ENCODE measurements around the gene CAMTA1.

The CAMTA1 gene

GRCh38 chr1:6779089-6779805, 6.0 kb upstream of the CAMTA1 start:
- no peak overlapping the region for H3K9ac ChIP-seq (ENCODE audit: low read length)
- H3K9me3 ChIP-seq (ENCODE audit: control insufficient read depth, insufficient read depth, low read depth, low read length) = peaks cover 8% of the 10 kb centered on the region
- H3K4me3 ChIP-seq (ENCODE audit: low read depth, low read length) = no peak overlapping the region
- no peak overlapping the region for H3K27ac ChIP-seq (ENCODE audit: low read depth, low read length)
- H3K4me1 ChIP-seq (ENCODE audit: control insufficient read depth, insufficient read depth, low read length) = peaks cover 4% of the 10 kb centered on the region; the same call in 1 of the 2 replicates
- H3K36me3 ChIP-seq (ENCODE audit: control insufficient read depth, insufficient read depth, low read length) = no peaks in the 10 kb centered on the region
- H3K27me3 ChIP-seq (ENCODE audit: control insufficient read depth, insufficient read depth, low read length) = no peaks in the 10 kb centered on the region

- no peak overlapping the region for H3K9ac ChIP-seq (ENCODE audit: low read length)
These were observed 3.1 kb upstream of the CAMTA1 start for GRCh38 chr1:6782151-6782550.

GRCh38 chr1:6783221-6783620, 2.0 kb upstream of the CAMTA1 start:
- H3K27ac ChIP-seq (ENCODE audit: low read depth, low read length) = no peak overlapping the region
- H3K9me3 ChIP-seq (ENCODE audit: control insufficient read depth, insufficient read depth, low read depth, low read length) = no peaks in the 10 kb centered on the region
- no peak overlapping the region for H3K9ac ChIP-seq (ENCODE audit: low read length)
- peak overlapping the region; percentile 83 for H3K4me3 ChIP-seq (ENCODE audit: low read depth, low read length)
- peaks cover 22% of the 10 kb centered on the region for H3K4me1 ChIP-seq (ENCODE audit: control insufficient read depth, insufficient read depth, low read length)
- no peaks in the 10 kb centered on the region for H3K36me3 ChIP-seq (ENCODE audit: control insufficient read depth, insufficient read depth, low read length)
- no peaks in the 10 kb centered on the region for H3K27me3 ChIP-seq (ENCODE audit: control insufficient read depth, insufficient read depth, low read length)

More at GRCh38 chr1:6782151-6782550, 3.1 kb upstream of the CAMTA1 start:
- no peak overlapping the region for H3K4me3 ChIP-seq (ENCODE audit: low read depth, low read length)
- no peaks in the 10 kb centered on the region for H3K27me3 ChIP-seq (ENCODE audit: control insufficient read depth, insufficient read depth, low read length)
- H3K27ac ChIP-seq (ENCODE audit: low read depth, low read length) = no peak overlapping the region
- H3K36me3 ChIP-seq (ENCODE audit: control insufficient read depth, insufficient read depth, low read length) = no peaks in the 10 kb centered on the region
- H3K9me3 ChIP-seq (ENCODE audit: control insufficient read depth, insufficient read depth, low read depth, low read length) = no peaks in the 10 kb centered on the region
- H3K4me1 ChIP-seq (ENCODE audit: control insufficient read depth, insufficient read depth, low read length) = peaks cover 14% of the 10 kb centered on the region

GRCh38 chr1:6783936-6784559, 1.2 kb upstream of the CAMTA1 start:
- Histone ChIP-seq H3K9me3 (ENCODE audit: control insufficient read depth, insufficient read depth, low read depth, low read length) (no peaks in the 10 kb centered on the region), H3K4me1 (ENCODE audit: control insufficient read depth, insufficient read depth, low read length) (peaks cover 22% of the 10 kb centered on the region), H3K27me3 (ENCODE audit: control insufficient read depth, insufficient read depth, low read length) (no peaks in the 10 kb centered on the region), H3K36me3 (ENCODE audit: control insufficient read depth, insufficient read depth, low read length) (no peaks in the 10 kb centered on the region), H3K4me3 (ENCODE audit: low read depth, low read length) (peak overlapping the region; percentile 83), H3K9ac (ENCODE audit: low read length) (peak overlapping the region; percentile 87), H3K27ac (ENCODE audit: low read depth, low read length) (peak overlapping the region; percentile 97)

- Histone ChIP-seq H3K27ac (ENCODE audit: low read depth, low read length) (peak overlapping the region; percentile 97), H3K27me3 (ENCODE audit: control insufficient read depth, insufficient read depth, low read length) (no peaks in the 10 kb centered on the region), H3K4me3 (ENCODE audit: low read depth, low read length) (peak overlapping the region; percentile 83), H3K36me3 (ENCODE audit: control insufficient read depth, insufficient read depth, low read length) (no peaks in the 10 kb centered on the region), H3K9ac (ENCODE audit: low read length) (peak overlapping the region; percentile 87), H3K4me1 (ENCODE audit: control insufficient read depth, insufficient read depth, low read length) (peaks cover 22% of the 10 kb centered on the region), H3K9me3 (ENCODE audit: control insufficient read depth, insufficient read depth, low read depth, low read length) (no peaks in the 10 kb centered on the region)
These were observed 515 bp upstream of the CAMTA1 start for GRCh38 chr1:6784560-6785317.

GRCh38 chr1:6785728-6786505, 663 bp downstream of the CAMTA1 start:
- Histone ChIP-seq H3K4me1 (ENCODE audit: control insufficient read depth, insufficient read depth, low read length) (peaks cover 26% of the 10 kb centered on the region), H3K9me3 (ENCODE audit: control insufficient read depth, insufficient read depth, low read depth, low read length) (no peaks in the 10 kb centered on the region), H3K4me3 (ENCODE audit: low read depth, low read length) (peak overlapping the region; percentile 92), H3K27me3 (ENCODE audit: control insufficient read depth, insufficient read depth, low read length) (no peaks in the 10 kb centered on the region), H3K36me3 (ENCODE audit: control insufficient read depth, insufficient read depth, low read length) (no peaks in the 10 kb centered on the region), H3K27ac (ENCODE audit: low read depth, low read length) (peak overlapping the region; percentile 61; the same call in 1 of the 2 replicates), H3K9ac (ENCODE audit: low read length) (peak overlapping the region; percentile 74)

GRCh38 chr1:6788946-6789345, 3.7 kb downstream of the CAMTA1 start:
- no peak overlapping the region for H3K27ac ChIP-seq (ENCODE audit: low read depth, low read length)
- H3K27me3 ChIP-seq (ENCODE audit: control insufficient read depth, insufficient read depth, low read length) = no peaks in the 10 kb centered on the region
- no peak overlapping the region for H3K4me3 ChIP-seq (ENCODE audit: low read depth, low read length)
- no peaks in the 10 kb centered on the region for H3K36me3 ChIP-seq (ENCODE audit: control insufficient read depth, insufficient read depth, low read length)
- no peaks in the 10 kb centered on the region for H3K9me3 ChIP-seq (ENCODE audit: control insufficient read depth, insufficient read depth, low read depth, low read length)
- H3K4me1 ChIP-seq (ENCODE audit: control insufficient read depth, insufficient read depth, low read length) = peaks cover 22% of the 10 kb centered on the region
- no peak overlapping the region for H3K9ac ChIP-seq (ENCODE audit: low read length)

- H3K27me3 ChIP-seq (ENCODE audit: control insufficient read depth, insufficient read depth, low read length) = no peaks in the 10 kb centered on the region
- H3K4me1 ChIP-seq (ENCODE audit: control insufficient read depth, insufficient read depth, low read length) = peaks cover 22% of the 10 kb centered on the region
- H3K36me3 ChIP-seq (ENCODE audit: control insufficient read depth, insufficient read depth, low read length) = no peaks in the 10 kb centered on the region
- no peak overlapping the region for H3K27ac ChIP-seq (ENCODE audit: low read depth, low read length)
- no peaks in the 10 kb centered on the region for H3K9me3 ChIP-seq (ENCODE audit: control insufficient read depth, insufficient read depth, low read depth, low read length)
- no peak overlapping the region for H3K9ac ChIP-seq (ENCODE audit: low read length)
- H3K4me3 ChIP-seq (ENCODE audit: low read depth, low read length) = no peak overlapping the region
These were observed 4.9 kb downstream of the CAMTA1 start for GRCh38 chr1:6790146-6790545.

GRCh38 chr1:6794164-6794563, 8.9 kb downstream of the CAMTA1 start:
- peaks cover 11% of the 10 kb centered on the region; the same call in 1 of the 2 replicates for H3K4me1 ChIP-seq (ENCODE audit: control insufficient read depth, insufficient read depth, low read length)
- no peak overlapping the region for H3K27ac ChIP-seq (ENCODE audit: low read depth, low read length)
- H3K9ac ChIP-seq (ENCODE audit: low read length) = no peak overlapping the region
- H3K36me3 ChIP-seq (ENCODE audit: control insufficient read depth, insufficient read depth, low read length) = no peaks in the 10 kb centered on the region
- no peak overlapping the region for H3K4me3 ChIP-seq (ENCODE audit: low read depth, low read length)
- no peaks in the 10 kb centered on the region for H3K9me3 ChIP-seq (ENCODE audit: control insufficient read depth, insufficient read depth, low read depth, low read length)
- no peaks in the 10 kb centered on the region for H3K27me3 ChIP-seq (ENCODE audit: control insufficient read depth, insufficient read depth, low read length)

- H3K9me3 ChIP-seq (ENCODE audit: control insufficient read depth, insufficient read depth, low read depth, low read length) = no peaks in the 10 kb centered on the region
- H3K36me3 ChIP-seq (ENCODE audit: control insufficient read depth, insufficient read depth, low read length) = no peaks in the 10 kb centered on the region
- H3K4me3 ChIP-seq (ENCODE audit: low read depth, low read length) = no peak overlapping the region
- no peak overlapping the region for H3K9ac ChIP-seq (ENCODE audit: low read length)
- H3K4me1 ChIP-seq (ENCODE audit: control insufficient read depth, insufficient read depth, low read length) = peaks cover 7% of the 10 kb centered on the region; the same call in 1 of the 2 replicates
- no peak overlapping the region for H3K27ac ChIP-seq (ENCODE audit: low read depth, low read length)
- H3K27me3 ChIP-seq (ENCODE audit: control insufficient read depth, insufficient read depth, low read length) = no peaks in the 10 kb centered on the region
These were observed 9.9 kb downstream of the CAMTA1 start for GRCh38 chr1:6795203-6795602.
